Activated CD8-positive, alpha-beta memory T cell treated with anti-CD3 and anti-CD28 coated beads for 4 hours (primary cell): ENCODE results near the gene SNCA.

Source experiments
- DNase-seq, 2 donors: peaks; one replicate each; pipeline ENCODE4 v3.0.0-alpha.2; 2020; ENCODE audit warnings: low read depth in 2 of 2

Gene SNCA

GRCh38 chr4:89836897-89837384 is at the start of gene SNCA:
SNCA (minus strand) TSS chr4:89837161; CDS start chr4:89835667, 1,494 bp downstream.
- DNase-seq, result no peak

GRCh38 chr4:89879215-89879614 is 42.3 kb upstream of the SNCA start:
- no peak for DNase-seq

GRCh38 chr4:89878611-89879010 is 41.6 kb upstream of the SNCA start:
- DNase-seq, result no peak

GRCh38 chr4:89876548-89876947 is 39.6 kb upstream of the SNCA start:
- DNase-seq, result no peak

GRCh38 chr4:89871211-89871610 is 34.2 kb upstream of the SNCA start:
- no peak for DNase-seq

- no peak for DNase-seq
Measured at GRCh38 chr4:89868999-89869589, 32.1 kb upstream of the SNCA start.

- no peak for DNase-seq
Measured at GRCh38 chr4:89868276-89868675, 31.3 kb upstream of the SNCA start.

GRCh38 chr4:89863533-89863932 is 26.6 kb upstream of the SNCA start:
- no peak for DNase-seq

- DNase-seq, result no peak
Measured at GRCh38 chr4:89860971-89861370, 24.0 kb upstream of the SNCA start.

- no peak for DNase-seq
Measured at GRCh38 chr4:89855236-89855635, 18.3 kb upstream of the SNCA start.

- DNase-seq, result no peak
Measured at GRCh38 chr4:89847571-89848325, 10.8 kb upstream of the SNCA start.

- DNase-seq, result no peak
Measured at GRCh38 chr4:89839558-89839957, 2.6 kb upstream of the SNCA start.

GRCh38 chr4:89837993-89838390 is 1.0 kb upstream of the SNCA start:
- DNase-seq, result no peak

- no peak for DNase-seq
Measured at GRCh38 chr4:89837385-89837992, 528 bp upstream of the SNCA start.

- DNase-seq, result no peak
Measured at GRCh38 chr4:89836031-89836745, 773 bp downstream of the SNCA start.

GRCh38 chr4:89835413-89835812 is 1.5 kb downstream of the SNCA start:
- no peak for DNase-seq

GRCh38 chr4:89834486-89835209 is 2.3 kb downstream of the SNCA start:
- no peak for DNase-seq

- DNase-seq, result no peak
Measured at GRCh38 chr4:89829470-89830138, 7.4 kb downstream of the SNCA start.

GRCh38 chr4:89823416-89823815 is 13.5 kb downstream of the SNCA start:
- DNase-seq, result no peak

GRCh38 chr4:89821612-89822011 is 15.3 kb downstream of the SNCA start:
- DNase-seq, result no peak

- no peak for DNase-seq
Measured at GRCh38 chr4:89820010-89820409, 17.0 kb downstream of the SNCA start.
